NCI-H524 (cell line): ENCODE results near the gene ZNF423.

ENCODE experiments used
- DNase-seq, 2 experiments: peaks; one replicate each; lab custom pipeline; 2025; lab: John Stamatoyannopoulos, UW

Gene ZNF423

DNA sequence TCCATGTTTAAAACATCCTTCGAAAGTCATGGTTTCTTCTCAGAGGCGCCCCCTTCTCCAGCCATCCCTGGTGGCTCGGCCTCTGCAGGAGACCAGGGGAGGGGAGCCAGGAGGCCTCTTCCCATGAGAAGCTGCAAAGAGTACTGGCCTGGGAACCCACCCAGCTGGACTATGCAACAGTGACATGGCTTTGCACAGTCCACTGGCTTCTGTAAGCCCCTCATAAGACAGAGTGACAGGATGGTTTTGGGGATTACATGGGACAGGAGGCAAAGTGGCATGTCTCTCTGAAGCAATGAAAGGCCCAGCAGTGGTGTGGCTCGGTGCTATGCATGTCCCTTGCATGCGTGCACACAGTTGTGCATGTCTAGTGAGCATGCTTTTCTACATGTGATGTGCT, 382.8 kb downstream of the ZNF423 start:
- peak in 1 of 2 experiments; percentile 55 for DNase-seq

DNA sequence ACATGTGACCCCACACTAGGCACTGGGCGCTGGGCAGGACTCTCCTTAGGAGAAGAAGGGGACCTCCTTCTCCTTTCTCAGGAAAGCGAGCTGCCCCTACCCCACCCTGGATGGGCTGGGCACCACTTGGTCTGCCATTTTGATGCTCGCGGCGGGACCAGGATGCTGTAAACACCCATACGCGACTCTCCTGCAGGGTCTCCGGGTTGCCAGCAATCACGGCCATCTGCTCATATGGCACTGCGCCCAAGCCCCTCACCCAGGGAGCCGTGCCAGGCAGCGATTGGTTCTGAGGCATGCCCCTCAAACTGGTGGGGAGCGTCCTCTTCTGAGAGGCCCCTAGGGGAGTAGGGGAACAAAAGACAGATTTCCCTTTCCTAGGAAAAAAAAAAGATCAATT, 383.3 kb downstream of the ZNF423 start:
- peak; percentile 94 to 97 for DNase-seq

DNA sequence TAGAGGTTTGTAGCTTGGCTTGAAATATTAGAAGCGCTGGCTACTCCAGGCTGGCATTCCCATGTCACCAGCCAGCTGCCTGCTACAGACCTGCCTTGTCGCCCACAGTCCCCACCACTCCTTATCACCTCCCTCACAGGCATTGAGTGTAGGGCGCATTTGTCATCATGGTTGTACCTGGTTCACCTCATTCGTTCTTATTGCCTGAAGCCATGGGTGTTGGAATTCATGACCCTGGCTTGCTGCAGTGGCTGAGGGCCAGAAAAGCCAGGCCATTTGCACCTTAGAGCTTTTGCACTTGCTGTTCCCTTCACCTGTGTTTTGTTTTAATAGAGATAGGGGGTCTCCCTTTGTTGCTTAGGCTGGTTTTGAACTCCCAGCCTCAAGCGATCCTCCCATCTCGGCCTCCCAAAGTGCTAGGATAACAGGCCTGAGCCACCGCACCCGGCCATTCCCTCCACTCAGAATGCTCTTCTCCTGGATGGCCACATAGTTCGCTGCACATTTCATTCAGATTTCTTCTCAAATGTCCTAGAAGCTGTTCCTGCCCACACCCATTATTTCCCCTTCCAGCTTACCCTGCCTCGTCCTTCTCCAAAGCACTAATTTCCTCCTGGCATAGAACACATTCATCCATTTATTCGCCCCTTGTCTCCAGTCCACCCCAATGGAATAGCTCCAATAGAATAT, 384.7 kb downstream of the ZNF423 start:
- DNase-seq: no peak

DNA sequence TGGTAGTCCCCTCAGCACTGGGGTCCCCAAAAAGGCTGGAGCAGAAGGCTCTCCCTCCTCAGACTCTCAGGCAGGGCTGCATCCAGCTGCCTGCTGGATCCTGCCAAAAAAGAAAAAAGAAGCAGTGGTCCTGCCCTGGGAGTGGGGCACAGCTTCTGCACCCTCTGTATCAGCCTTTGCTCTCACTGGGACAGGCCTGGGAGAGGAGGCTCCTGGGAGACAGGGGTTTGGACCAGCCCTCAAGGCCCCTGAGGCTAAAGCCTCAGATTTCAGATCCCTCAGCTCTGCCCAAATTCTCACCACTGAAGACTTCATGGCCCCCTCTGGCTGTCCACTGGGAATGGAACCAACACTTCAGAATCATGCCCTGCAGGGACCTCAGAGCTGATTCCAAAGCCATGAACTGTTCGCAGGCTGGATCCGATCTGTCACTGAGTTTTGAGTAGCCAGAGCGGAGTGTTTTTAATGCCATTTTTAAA, 385.4 kb downstream of the ZNF423 start:
- no peak for DNase-seq

DNA sequence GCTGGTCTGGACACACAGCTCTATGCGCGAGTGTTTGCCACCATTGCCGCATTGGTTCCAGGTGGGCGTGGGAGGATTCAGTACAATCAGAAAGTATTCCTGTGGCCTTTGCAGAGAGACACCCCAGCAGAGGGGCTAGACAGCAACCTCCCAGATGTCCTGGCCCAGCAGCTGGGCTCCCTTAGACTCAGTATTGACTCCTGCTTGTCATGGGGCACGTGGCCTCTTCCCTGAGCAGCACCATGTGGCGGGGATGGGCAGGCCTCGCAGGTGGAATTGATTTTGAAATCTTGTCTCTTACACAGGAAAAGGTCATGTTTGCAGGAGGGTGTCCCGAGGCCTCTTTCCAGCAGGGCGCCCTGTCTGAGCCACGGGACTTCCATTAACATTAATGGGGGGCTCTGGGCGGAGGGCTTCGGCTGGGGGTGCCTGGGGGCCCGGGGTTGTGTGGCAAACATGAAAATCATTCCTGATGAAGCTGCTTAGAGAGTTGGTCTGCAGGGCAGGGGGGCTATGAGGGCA, 385.9 kb downstream of the ZNF423 start:
- DNase-seq: peak in 1 of 2 experiments; percentile 47

DNA sequence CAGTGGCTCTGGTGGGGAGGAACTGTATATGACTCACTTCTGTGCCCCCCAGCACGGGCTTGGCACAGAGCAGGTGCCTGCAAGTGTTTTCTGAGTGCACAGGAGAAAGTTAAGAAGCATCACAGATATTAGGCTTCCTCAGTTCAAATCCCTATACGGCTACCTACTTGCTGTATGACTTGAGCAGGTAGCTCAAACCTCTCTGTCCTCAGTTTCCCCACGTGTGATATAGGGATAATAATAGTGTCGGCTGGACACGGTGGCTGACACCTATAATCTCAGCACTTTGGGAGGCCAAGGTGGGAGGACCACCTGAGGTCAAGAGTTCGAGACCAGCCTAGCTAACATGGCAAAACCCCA, 386.6 kb downstream of the ZNF423 start:
- DNase-seq: no peak

DNA sequence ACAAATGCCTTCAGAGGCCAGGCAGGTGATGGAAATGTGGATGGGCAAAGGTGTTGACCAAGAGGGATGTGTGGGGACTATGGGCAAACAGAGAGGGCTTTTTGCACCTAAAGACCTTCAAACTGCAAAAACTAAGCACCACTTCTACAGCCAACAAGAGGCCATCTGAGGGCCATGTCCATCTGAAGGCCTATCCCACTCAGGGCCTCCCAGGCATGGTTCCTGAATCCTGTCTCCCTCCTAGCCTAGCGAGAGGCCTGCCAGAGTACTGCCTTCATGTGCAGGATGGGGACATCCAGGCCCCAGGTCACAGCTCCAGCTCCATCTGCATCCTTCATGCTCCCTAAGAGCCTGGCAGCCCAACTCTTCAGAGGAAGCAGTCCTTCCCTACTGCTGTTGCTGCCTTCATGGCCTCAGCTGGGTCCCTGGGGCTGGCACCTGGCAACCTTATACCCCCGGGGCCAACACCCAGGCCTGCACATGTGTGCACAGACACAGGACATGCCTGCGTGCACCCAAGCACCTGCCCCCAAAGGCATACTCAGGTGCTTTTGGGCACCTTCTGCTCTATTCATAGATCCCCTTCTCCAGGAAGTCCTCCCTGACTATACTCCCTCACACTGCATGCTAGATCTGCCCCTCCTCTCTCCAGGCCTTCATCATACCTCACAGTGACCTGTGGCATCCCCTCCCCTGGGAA, 387.2 kb downstream of the ZNF423 start:
- no peak for DNase-seq

DNA sequence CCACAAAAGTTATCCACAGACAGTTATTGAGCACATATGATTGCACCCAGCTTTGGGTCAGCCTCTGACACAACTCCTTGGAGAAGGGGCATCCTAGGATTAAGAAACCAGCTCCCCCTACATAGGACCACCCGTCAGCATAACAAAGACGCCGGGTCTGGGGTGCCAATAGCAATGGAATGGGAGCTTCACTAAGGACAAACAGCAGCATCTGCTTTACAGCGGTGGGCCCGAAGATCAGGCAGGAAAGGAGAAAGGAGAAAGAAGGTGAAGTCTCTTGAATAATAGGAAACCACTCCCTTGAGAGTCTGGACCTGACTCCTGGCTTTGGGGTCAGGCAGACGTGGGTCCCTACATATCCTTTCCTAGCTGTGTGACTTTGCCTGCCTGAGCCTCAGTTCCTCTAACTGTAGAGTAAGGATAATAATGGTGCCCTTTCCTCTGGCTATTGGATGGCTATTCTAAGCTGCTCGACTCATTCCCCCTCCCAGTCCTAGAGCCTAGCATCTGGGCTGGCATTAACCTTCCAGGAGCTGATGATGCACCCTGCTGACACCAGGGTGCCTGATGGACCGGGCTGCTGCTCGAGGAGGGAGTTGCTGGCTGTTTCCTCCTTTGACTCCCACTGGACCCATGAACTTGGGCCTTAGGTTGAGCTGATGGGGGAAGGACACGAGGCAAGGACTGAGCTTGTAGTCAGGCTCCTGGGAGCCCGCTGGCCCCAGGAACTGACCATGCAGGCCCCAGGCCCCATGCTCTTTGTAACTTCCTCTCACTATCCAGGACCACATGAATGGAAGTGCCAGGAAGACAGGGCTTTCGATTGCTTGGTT, 388.2 kb downstream of the ZNF423 start:
- peak in 1 of 2 experiments; percentile 40 for DNase-seq

DNA sequence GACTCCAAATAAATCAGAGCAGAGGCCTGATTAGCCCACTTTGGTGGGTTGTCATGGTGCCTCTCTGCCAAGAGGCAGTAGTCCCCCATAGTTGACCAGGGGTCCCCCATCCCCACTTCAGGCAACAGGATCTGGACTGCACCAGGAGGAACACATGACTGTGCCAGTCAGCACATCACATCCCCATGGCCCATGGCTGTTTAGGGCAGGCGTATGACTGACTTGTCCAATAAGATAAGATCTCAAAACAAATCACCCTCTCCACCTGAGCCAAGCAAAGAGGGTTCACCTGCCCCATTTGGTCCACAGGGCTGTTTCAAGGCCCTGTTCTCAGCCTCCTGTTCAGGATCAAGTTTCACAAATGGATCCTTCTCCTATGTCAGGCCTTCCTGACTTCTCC, 389.0 kb downstream of the ZNF423 start:
- peak in 1 of 2 experiments; percentile 27 for DNase-seq

DNA sequence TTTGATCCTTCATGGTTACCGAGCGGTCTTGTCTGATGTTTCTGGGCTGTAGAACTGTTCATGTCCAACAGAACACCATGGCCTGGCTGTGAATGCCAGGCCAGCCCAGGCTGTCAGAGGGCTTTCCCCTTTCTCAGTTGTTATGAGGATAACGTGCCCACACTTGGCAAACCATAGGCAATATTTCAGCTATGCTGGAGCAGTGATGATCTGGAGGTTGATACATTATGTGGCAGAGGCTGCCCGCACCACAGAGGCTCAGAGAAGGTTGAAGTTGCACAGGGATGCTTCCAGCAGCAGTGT, 389.4 kb downstream of the ZNF423 start:
- DNase-seq: no peak

DNA sequence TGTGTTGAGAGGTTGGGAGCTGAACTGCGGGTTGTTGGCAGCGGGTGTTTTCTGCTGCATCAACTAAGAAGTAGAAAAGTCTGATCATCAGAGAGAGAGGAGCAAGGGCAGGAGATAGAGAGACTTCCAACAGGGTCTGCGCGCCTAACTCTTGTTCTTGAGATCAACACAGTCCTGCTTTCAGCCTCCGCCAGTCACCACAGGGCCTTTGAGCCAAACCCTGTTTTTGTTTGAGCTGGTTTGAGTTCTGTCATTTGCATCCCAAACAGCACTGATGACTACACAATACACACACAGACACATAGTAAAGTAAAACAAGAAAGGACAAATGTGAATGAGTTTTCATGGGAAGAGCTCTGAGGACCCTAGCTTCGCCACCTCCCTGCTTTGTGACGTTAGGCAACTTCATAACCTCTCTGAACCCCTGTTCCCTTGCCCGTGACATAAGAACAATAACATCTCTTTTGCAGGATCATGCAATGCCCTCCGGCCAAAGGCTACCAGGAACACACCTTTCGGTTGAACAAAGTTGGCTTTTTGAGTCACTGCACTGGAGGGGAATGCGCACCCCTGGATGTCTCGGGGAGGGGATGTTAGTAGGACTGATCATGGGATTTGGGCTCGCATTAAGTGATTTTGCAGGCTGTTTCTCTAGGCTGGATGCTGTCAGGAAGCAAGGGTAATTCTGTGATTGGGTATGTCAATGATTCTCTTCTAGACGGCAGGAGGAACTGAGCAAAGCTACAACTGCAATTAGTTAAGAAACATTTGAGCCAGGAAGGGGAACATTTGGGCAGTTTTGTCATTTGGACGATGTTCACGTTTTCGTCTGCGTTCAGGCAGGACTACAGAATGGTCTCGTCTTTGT, 390.0 kb downstream of the ZNF423 start:
- DNase-seq: no peak

DNA sequence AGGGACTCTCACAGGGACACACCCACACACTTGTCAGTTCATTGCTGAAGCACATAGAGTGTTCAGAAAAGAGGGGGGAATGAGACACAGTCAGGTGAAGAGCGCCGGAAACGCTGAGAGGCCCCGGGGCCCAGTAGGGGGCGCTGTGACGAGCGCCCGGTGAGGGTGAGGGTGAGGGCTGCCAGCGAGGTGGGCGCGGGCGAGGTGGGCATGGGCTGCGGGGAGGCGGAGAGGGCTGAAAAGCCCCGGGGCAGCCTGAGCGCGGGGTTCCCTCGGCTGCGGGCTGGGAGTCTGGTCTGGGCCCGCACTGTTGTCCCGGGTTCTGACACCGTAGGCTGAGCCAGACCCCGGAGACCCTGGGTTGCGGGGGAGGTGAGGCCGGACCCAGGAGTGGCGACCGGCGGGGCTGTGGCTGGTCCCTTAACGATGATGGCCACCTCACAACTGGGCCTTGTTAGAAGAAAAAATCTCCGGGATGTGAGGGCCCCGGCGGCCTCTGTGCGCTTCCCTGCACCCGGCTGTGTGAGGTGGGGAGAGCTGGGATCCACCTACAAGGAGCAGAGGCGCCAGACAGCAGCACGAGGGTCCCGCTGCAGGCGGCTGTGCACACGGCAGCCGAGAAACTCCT, 390.9 kb downstream of the ZNF423 start:
- no peak for DNase-seq

DNA sequence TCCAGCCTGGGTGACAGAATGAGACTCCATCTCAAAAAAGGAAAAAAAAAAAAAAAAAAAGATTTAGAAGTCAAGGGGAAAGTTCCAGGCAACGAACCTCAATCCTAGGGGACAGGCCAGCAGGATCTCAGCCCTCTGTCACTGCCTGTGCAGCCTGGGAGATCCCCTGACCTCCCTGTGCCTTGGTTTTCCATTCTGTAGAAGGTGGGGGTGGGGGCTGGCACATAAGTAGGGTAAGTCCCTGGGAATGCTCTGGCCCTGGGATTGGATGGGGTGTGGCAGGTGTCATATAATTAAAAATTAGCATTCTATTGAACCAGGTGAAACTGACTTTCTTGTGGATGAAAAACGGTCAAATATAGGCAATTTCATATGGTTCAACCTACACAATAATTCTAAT, 391.8 kb downstream of the ZNF423 start:
- no peak for DNase-seq

DNA sequence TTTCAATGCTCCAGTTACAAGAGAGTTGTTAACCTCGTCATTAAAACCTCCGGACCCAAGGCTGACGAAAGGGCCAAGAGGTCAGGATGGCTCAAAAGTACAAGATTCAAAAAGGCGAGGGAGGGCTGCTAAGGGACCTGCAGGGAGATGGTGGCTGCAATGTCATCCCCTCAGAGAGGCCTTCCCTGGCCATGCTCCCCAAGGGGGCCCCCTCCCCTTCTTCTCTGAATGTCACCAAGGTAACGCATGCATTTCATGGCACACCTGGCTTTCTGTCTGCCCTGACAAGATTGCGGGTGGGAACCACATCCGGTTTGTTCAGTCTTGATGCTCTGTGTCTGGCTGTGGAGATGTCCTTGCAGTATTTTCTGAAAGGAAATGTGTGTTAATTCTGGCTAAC, 392.4 kb downstream of the ZNF423 start:
- DNase-seq: no peak

DNA sequence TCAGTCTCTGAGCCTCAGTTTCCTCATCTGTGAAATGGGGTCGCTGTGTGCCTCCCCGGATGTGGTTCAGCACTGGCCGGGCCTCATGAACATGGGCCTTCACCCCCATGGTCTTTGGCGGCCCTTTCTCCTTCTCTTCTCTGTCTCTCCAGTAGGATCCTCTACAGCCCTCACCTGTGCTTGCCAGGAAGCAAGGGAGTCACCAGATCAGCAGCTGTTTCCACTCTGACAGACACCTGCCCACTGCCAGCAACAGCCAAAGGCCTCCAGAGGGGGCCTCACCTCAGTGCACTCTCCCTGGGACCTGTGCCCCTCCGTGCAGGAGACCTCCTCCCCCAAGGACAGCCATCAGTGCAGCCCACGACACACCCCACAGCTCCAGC, 392.9 kb downstream of the ZNF423 start:
- DNase-seq: no peak

DNA sequence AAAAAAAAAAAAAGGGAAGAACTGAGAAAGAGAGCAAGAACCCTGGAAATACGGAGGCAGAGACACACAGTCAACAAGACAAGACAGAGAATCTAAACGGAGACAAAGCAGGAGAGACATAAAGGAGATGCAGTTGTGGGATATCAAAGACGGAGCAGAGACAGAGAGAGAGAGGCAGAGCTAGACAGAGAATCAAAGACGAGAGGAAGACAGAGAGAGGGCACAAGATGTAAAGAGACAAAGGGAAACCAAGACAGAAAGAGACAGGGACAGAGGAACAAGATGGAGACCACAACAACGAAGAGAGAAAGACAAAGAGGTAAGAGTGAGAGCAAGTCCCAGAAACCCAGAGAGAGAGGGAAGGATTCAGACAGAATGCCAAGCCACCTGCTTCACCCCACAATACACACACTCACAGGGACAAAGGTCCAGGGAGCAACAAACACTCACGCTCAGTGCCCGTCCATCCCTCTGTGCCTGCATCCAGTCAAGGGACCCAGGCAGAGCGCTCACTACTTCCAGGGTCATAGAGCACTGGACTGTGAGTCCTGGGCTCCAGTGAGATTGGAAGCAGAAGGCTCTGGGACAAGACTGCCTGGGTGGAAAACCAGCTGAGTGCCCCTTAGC, 393.4 kb downstream of the ZNF423 start:
- no peak for DNase-seq

DNA sequence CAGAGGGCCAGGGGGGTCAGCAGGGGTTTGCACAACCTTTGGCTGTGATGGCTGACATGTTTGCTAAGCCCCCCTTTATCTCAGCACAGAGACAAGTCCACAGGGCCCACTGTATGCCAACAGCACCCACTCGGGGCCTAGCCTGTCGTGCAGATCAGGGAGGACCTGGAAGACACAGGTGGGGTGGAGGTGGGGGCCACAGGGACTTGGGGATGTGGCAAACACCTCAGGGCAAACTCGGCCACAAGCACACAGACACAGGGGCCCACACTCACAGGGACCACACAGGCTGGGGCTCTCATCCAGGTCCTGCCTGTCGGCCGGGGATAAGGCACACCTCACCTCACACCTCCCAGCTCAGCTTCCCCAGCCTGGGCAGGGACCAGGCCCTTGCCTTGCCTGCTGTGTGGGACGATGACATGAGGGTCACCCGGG, 394.4 kb downstream of the ZNF423 start:
- DNase-seq: no peak

DNA sequence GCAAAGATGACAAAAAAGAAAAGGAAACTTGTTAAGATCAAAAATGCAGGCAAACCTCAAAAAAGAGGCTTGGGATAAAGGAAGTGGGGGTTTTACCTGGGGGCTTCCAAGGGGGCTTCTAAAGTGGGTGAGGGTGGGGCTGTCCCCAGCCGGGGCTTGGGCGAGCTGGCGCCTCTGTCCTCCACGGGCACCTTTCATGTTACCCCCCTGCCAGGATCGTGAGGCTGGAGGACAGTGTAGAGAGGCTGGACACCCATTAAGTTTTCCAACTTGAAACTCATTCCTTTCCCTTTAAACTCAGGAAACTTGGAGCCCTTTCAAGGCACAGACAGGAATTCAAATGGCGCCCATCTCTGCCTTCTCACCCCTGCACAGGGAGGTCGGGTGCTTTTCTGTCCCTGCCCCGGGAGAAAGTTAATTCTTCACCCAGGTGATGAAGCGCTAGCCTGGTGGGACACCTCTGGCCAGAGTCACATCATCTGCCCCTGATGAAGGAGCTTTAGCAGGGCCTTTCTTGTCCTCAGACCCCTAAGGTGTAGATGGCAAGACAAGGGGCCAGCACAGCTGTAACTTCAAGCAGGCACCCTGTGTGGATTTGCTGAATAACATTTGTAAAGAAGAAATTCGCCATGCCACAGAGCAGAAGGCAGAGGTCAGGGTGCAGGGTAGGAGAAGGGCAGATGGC, 395.0 kb downstream of the ZNF423 start:
- no peak for DNase-seq

DNA sequence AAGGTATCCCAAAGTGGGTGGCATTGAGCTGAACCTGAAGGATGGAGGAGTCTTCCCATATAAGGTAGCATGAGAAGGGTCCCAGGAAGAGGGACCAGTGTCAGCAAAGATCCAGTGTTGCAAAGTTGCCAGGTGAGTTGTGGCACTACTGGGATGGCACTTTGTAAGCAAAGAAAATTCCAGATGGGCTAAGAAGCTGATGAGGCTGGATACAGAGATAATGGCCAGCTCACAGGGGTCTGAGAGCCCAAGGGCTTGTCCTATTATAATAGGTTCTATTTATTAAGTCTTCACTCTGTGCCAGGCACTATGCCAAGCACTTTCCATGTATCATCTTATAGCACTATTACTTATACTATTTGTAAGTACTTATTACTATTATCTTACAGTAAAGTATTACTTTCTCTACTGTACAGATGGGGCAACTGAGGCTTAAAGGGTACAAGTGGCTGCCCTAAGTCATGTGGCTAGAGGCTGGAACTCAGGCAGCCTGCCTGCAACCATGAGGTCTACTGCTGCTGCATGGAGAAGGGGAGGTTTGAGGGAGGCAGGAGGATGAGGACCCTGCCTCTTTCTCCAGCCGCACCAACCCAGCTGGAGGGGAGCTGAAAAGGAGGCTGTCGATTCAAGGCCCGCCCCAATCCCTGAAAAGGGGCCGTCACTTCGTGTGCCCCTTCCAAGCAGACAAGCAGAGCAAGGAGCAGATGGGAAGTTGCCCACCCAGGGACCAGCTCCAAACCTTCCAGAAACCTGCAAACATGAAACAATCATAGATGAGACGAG, 395.8 kb downstream of the ZNF423 start:
- DNase-seq: no peak
